MM.1S (cell line): ENCODE data around the gene PLA2G3.

Experiments
- DNase-seq: peaks from one replicate; pipeline ENCODE4 v3.0.0-alpha.2; 2015
- H2AFZ ChIP-seq: fragments of 300-600 bp; sonication (generic); 2 replicates; pipeline ENCODE4 v1.6.0; 2016; ENCODE audit warnings: antibody characterized with exemption, low read length
- H3F3A ChIP-seq: fragments of 300-600 bp; sonication (generic); 2 replicates; pipeline ENCODE4 v1.6.1; 2016; ENCODE audit warnings: mild to moderate bottlenecking, antibody characterized with exemption, low read length, moderate library complexity, mixed read lengths; ENCODE audit not compliant: insufficient read depth
- H3K27ac ChIP-seq: fragments of 300-600 bp; sonication (generic); 2 replicates; pipeline ENCODE4 v1.5.1; 2016; ENCODE audit warnings: mild to moderate bottlenecking, low read length
- H3K27me3 ChIP-seq: fragments of 300-600 bp; sonication (generic); replicated peaks from 2 replicates; pipeline ENCODE4 v1.6.0; 2016; ENCODE audit warnings: low read length; ENCODE audit not compliant: insufficient read depth
- H3K36me3 ChIP-seq: fragments of 300-600 bp; sonication (generic); replicated peaks from 2 replicates; pipeline ENCODE4 v1.6.1; 2016; ENCODE audit warnings: mild to moderate bottlenecking, low read length, mixed read lengths; ENCODE audit not compliant: insufficient read depth
- H3K4me1 ChIP-seq: fragments of 300-600 bp; sonication (generic); 2 replicates; pipeline ENCODE4 v1.6.1; 2016; ENCODE audit warnings: low read length, mixed read lengths
- H3K4me2 ChIP-seq: fragments of 300-600 bp; sonication (generic); 2 replicates; pipeline ENCODE4 v1.6.0; 2016; ENCODE audit warnings: low read depth, low read length
- H3K4me3 ChIP-seq: fragments of 300-600 bp; sonication (generic); 2 replicates; pipeline ENCODE4 v1.5.1; 2016; ENCODE audit warnings: low read length, mixed read lengths
- H3K79me2 ChIP-seq: fragments of 300-600 bp; sonication (generic); 2 replicates; pipeline ENCODE4 v1.6.1; 2016; ENCODE audit warnings: mixed run types, low read length, mixed read lengths
- H3K9ac ChIP-seq: fragments of 300-600 bp; sonication (generic); 2 replicates; pipeline ENCODE4 v1.6.1; 2016; ENCODE audit warnings: low read length, mixed read lengths
- H3K9me2 ChIP-seq: fragments of 300-600 bp; sonication (generic); replicated peaks from 2 replicates; pipeline ENCODE4 v1.6.1; 2016; ENCODE audit warnings: mild to moderate bottlenecking, low read length, mixed read lengths; ENCODE audit not compliant: insufficient read depth
- H3K9me3 ChIP-seq: fragments of 300-600 bp; sonication (generic); replicated peaks from 2 replicates; pipeline ENCODE4 v1.6.1; 2016; ENCODE audit warnings: mild to moderate bottlenecking, low read length, mixed read lengths; ENCODE audit not compliant: insufficient read depth
- H4K20me1 ChIP-seq: fragments of 300-600 bp; sonication (generic); 2 replicates; pipeline ENCODE4 v1.6.1; 2016; ENCODE audit warnings: mild to moderate bottlenecking, low read length, moderate library complexity, mixed read lengths; ENCODE audit not compliant: insufficient read depth
- EZH2 ChIP-seq: fragments of 300-600 bp; sonication (generic); optimal IDR thresholded peaks from 2 replicates; pipeline ENCODE3; 2017; ENCODE audit warnings: low read depth, mild to moderate bottlenecking, antibody characterized with exemption, low read length, mixed read lengths
- EZH2phosphoT487 ChIP-seq: fragments of 300-600 bp; sonication (generic); IDR thresholded peaks from 2 replicates; pipeline ENCODE4 v1.6.1; 2018; ENCODE audit warnings: antibody characterized with exemption, low read length
- TF ChIP-seq, protein P1 (sequence below): fragments of 300-600 bp; sonication (generic); IDR thresholded peaks from 2 replicates; pipeline ENCODE4 v1.5.1; 2016; ENCODE audit warnings: antibody characterized with exemption, low read length, mixed read lengths

Gene PLA2G3

DNA sequence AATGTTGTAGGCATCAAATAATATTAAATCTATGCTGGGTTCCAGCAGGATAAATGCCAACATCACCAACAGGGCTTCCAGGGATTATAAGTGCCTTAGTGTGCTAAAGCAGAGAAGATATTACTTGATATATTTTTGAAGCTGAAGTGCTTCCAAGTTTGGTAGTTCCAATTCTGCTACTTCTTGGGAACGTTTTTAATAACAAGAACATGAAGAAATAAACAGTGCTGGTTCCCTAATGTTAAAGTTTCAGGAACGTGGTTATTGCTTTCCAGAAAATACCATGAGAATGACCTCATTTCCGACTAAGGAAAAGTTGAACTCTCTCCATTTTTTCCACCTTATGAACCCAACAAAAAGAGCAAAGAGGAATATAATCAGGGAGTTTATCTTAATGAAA lies 15.1 kb upstream of the PLA2G3 start:
- Histone ChIP-seq H4K20me1 (no peaks in the 10 kb centered on the region), H3K9me3 (no peaks in the 10 kb centered on the region), H3K4me3 (no peak overlapping the region), H3F3A (peaks cover 1% of the 10 kb centered on the region; the same call in 1 of the 2 replicates), H3K27ac (no peak overlapping the region), H3K36me3 (no peaks in the 10 kb centered on the region), H3K9ac (no peak overlapping the region), H3K79me2 (peaks cover 3% of the 10 kb centered on the region), H3K27me3 (peaks cover 6% of the 10 kb centered on the region; the same call in 1 of the 2 replicates), H3K4me1 (no peaks in the 10 kb centered on the region), H2AFZ (no peak overlapping the region), H3K9me2 (no peaks in the 10 kb centered on the region), H3K4me2 (no peak overlapping the region)
- no peak for DNase-seq
- TF ChIP-seq EZH2 (no peak), EZH2phosphoT487 (no peak)

DNA sequence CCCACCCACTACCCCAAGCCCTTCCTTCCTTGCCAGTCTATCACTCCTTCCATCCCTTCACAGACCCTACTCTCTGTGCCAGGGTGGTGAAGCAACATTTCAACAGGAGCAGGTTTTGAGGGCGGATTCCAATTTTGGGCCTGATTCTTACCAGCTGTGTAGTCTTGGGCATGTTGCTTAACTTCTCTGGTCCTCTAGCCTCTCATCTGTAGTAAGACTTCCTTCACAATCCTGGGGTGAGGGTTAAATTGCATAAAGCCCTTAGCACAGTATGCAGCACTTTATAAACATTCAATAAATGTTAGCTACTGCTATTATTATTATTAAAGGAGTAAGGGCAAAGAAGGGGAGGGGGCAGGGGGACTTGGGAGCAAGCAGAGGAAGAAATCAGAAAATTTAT lies 14.7 kb upstream of the PLA2G3 start:
- DNase-seq = no peak
- no peak overlapping the region for H3K4me2 ChIP-seq
- no peaks in the 10 kb centered on the region for H4K20me1 ChIP-seq
- H3F3A ChIP-seq = no peaks in the 10 kb centered on the region
- no peaks in the 10 kb centered on the region for H3K4me1 ChIP-seq
- H3K9me3 ChIP-seq = no peaks in the 10 kb centered on the region
- H3K9me2 ChIP-seq = no peaks in the 10 kb centered on the region
- TF ChIP-seq, protein P1, sequence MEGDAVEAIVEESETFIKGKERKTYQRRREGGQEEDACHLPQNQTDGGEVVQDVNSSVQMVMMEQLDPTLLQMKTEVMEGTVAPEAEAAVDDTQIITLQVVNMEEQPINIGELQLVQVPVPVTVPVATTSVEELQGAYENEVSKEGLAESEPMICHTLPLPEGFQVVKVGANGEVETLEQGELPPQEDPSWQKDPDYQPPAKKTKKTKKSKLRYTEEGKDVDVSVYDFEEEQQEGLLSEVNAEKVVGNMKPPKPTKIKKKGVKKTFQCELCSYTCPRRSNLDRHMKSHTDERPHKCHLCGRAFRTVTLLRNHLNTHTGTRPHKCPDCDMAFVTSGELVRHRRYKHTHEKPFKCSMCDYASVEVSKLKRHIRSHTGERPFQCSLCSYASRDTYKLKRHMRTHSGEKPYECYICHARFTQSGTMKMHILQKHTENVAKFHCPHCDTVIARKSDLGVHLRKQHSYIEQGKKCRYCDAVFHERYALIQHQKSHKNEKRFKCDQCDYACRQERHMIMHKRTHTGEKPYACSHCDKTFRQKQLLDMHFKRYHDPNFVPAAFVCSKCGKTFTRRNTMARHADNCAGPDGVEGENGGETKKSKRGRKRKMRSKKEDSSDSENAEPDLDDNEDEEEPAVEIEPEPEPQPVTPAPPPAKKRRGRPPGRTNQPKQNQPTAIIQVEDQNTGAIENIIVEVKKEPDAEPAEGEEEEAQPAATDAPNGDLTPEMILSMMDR = no peak
- no peak for TF ChIP-seq EZH2
- TF ChIP-seq EZH2phosphoT487 = no peak
- no peak overlapping the region for H3K4me3 ChIP-seq
- no peaks in the 10 kb centered on the region for H3K36me3 ChIP-seq
- H3K27ac ChIP-seq = no peak overlapping the region
- peaks cover 6% of the 10 kb centered on the region; the same call in 1 of the 2 replicates for H3K27me3 ChIP-seq
- no peaks in the 10 kb centered on the region for H3K79me2 ChIP-seq
- H3K9ac ChIP-seq = no peak overlapping the region
- H2AFZ ChIP-seq = no peak overlapping the region

DNA sequence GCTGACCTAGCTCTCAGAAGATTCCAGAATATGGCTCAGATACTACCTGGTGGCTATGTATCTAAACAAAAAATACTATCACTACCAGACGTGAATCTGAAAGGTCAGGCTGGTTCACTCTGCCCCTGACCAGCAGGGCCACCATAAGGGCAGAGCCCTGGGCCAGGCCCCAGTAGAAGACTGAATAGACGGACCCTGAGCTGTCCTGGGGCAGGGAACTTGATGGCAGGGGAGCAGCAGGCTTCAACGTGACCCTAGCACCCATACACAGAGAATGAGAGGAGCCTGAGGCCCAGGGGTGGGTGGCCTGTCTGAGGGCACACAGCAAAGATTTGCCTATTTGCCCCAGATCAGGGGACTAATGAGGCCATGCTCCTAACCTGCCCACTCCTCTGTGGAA lies 13.0 kb upstream of the PLA2G3 start:
- H4K20me1 ChIP-seq = no peaks in the 10 kb centered on the region
- DNase-seq = no peak
- H3K9ac ChIP-seq = no peak overlapping the region
- H3K9me2 ChIP-seq = no peaks in the 10 kb centered on the region
- no peak overlapping the region for H3K4me3 ChIP-seq
- H3K79me2 ChIP-seq = no peaks in the 10 kb centered on the region
- no peak overlapping the region for H3K4me2 ChIP-seq
- no peaks in the 10 kb centered on the region for H3K9me3 ChIP-seq
- no peaks in the 10 kb centered on the region for H3K36me3 ChIP-seq
- no peaks in the 10 kb centered on the region for H3K4me1 ChIP-seq
- TF ChIP-seq EZH2 (no peak), EZH2phosphoT487 (no peak)
- TF ChIP-seq, protein P1 = no peak
- H2AFZ ChIP-seq = no peak overlapping the region
- no peaks in the 10 kb centered on the region for H3K27me3 ChIP-seq
- H3F3A ChIP-seq = no peaks in the 10 kb centered on the region
- H3K27ac ChIP-seq = no peak overlapping the region

DNA sequence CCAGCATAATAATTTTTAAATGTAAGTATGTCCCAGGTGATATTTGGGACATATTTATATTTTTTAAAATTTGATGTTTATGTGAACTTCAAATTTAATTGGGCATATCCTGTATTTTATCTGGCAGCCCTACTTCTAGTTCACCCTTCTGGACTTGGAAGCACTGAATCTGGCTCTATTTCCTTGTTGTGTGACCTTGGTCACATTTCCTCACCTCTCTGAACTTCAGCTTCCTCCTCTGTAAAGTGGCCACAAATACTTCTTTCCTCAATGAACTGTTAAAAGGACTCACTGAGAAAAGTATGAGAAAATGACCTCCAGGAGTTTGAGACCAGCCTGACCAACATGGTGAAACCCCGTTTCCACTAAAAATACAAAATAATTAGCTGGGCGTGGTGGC lies 11.6 kb upstream of the PLA2G3 start:
- Histone ChIP-seq H3K9me3 (no peaks in the 10 kb centered on the region), H3K4me3 (no peak overlapping the region), H3K79me2 (no peaks in the 10 kb centered on the region), H3K9ac (no peak overlapping the region), H3K4me2 (no peak overlapping the region), H3F3A (no peaks in the 10 kb centered on the region), H3K9me2 (no peaks in the 10 kb centered on the region), H2AFZ (no peak overlapping the region), H3K4me1 (no peaks in the 10 kb centered on the region), H3K36me3 (no peaks in the 10 kb centered on the region), H4K20me1 (no peaks in the 10 kb centered on the region), H3K27ac (no peak overlapping the region), H3K27me3 (no peaks in the 10 kb centered on the region)
- DNase-seq = no peak
- TF ChIP-seq EZH2phosphoT487 (no peak), EZH2 (no peak)
- TF ChIP-seq, protein P1 = no peak
